ENCODE data around the gene SPON1. TPM values are rescaled to one million over a fixed set of nuclear protein-coding genes. Genes with fewer than 3 reads are reported as not detected.

SPON1 gene
- total and polyA plus RNA-seq, 11 donors, result 1.6 to 20.0 (median 6.8) TPM

GRCh38 chr11:14179116-14179820 lies 216.7 kb downstream of the SPON1 start:
- H3K9me3 ChIP-seq, result no peaks in the 10 kb centered on the region
- peaks cover 0 to 4% (median under 1%) of the 10 kb centered on the region in 12 donors for H3K4me1 ChIP-seq
- WGBS, 4 donors, result 76 to 87% (median 84%) methylated on average over 4 of the region's 4 CpGs
- peaks cover 0 to under 1% (median 0%) of the 10 kb centered on the region in 9 donors for H3K27me3 ChIP-seq
- H3K27ac ChIP-seq, result no peak overlapping the region
- ATAC-seq (peak in 3 of 4 donors; percentile 45 to 77 (median 60)), DNase-seq (no peak)
- no peaks in the 10 kb centered on the region for H3K36me3 ChIP-seq
- intact Hi-C loops (cut with DNase I), result no loop called here
- no peak for TF ChIP-seq CTCF (IDR thresholded peaks at IDR 0.05)
- no peak for TF ChIP-seq POLR2A (IDR thresholded peaks at IDR 0.05)
- H3K4me3 ChIP-seq, result no peak overlapping the region

DNA sequence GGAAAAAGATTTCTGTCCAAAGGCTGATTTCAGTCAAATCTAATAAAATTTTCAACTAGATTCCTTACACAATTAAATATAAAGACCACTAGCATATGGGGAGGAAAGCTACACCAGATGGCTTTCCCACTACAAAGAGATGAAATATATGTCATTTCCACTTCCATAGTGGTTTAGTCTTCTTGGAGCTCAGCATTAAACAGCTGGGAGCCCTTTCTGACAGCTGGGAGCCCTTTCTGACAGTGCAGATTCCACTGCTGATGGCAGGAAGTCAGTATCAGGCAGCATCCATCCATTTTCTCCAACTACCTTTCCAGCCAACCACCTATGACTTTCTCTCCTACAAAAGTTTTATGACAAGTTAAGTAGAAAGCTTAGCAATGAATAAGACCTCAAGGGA lies 218.6 kb downstream of the SPON1 start:
- no peaks in the 10 kb centered on the region for H3K9me3 ChIP-seq
- DNase-seq, result no peak
- no peaks in the 10 kb centered on the region for H3K27me3 ChIP-seq
- TF ChIP-seq CTCF (IDR thresholded peaks at IDR 0.05) (no peak), POLR2A (IDR thresholded peaks at IDR 0.05) (no peak)
- no peak for ATAC-seq
- H3K4me3 ChIP-seq, result no peak overlapping the region
- intact Hi-C loops (cut with DNase I), result no loop called here
- peaks cover 0 to 20% (median 9%) of the 10 kb centered on the region in 12 donors for H3K4me1 ChIP-seq
- no peaks in the 10 kb centered on the region for H3K36me3 ChIP-seq
- no peak overlapping the region for H3K27ac ChIP-seq

DNA sequence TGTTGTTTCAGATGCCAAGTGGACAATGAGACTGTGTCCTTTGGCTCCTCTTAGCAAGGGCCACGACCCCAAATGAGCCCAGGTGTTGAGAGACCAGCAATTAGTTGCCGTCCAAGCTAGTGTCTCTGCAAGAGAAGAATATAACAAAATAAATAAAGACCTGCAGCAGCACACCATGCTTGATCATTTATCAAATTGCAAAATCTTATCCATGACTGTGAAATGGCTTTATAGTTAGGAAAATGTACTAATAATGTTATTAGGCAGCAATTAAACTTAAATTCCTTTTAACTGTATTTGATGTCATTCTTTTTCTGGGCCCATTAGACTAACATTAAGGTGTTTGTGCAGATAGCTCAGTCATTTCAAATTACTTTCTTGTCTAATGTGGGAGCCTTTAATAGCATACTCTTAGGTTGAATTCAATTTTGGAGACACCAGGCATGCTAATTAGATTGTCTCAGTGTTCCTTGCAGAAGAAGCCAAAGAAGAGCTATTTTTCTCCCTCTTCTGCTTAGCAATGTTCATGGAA lies 220.4 kb downstream of the SPON1 start:
- Histone ChIP-seq H3K4me3 (no peak overlapping the region), H3K4me1 (peaks cover 0 to 25% (median 11%) of the 10 kb centered on the region in 12 donors), H3K9me3 (no peaks in the 10 kb centered on the region), H3K27ac (no peak overlapping the region), H3K27me3 (no peaks in the 10 kb centered on the region), H3K36me3 (no peaks in the 10 kb centered on the region)
- 70 to 87% (median 82%) methylated on average over 2 of the region's 2 CpGs for WGBS, 4 donors
- intact Hi-C loops (cut with DNase I), result no loop called here
- TF ChIP-seq POLR2A (IDR thresholded peaks at IDR 0.05) (no peak), CTCF (IDR thresholded peaks at IDR 0.05) (no peak)
- ATAC-seq (no peak), DNase-seq (no peak)

- Histone ChIP-seq H3K27ac (no peak overlapping the region), H3K9me3 (no peaks in the 10 kb centered on the region), H3K36me3 (no peaks in the 10 kb centered on the region), H3K4me1 (peaks cover 0 to 26% (median 11%) of the 10 kb centered on the region in 12 donors), H3K4me3 (no peak overlapping the region), H3K27me3 (no peaks in the 10 kb centered on the region)
- WGBS, 4 donors, result 63 to 76% (median 66%) methylated on average over 4 of the region's 4 CpGs
- intact Hi-C loops (cut with DNase I), result no loop called here
- TF ChIP-seq CTCF (IDR thresholded peaks at IDR 0.05), result no peak
- no peak for TF ChIP-seq POLR2A (IDR thresholded peaks at IDR 0.05)
- peak in 3 of 4 donors; percentile 49 to 68 (median 66) for ATAC-seq
- peak in 1 of 5 donors; percentile 13 for DNase-seq
These were observed 221.8 kb downstream of the SPON1 start for GRCh38 chr11:14184028-14184940.

Measured in heart left ventricle (tissue), 16 donors.